Kidney (tissue), 14 donors: ENCODE measurements around the gene PDE3B. TPM values are rescaled to one million over a fixed set of nuclear protein-coding genes. Genes with fewer than 3 reads are reported as not detected.

Source experiments
- DNase-seq, 5 donors: peaks; one replicate each; pipeline ENCODE4 v3.0.0-alpha.2; 2013 to 2020
- FAIRE-seq: peaks from 2 replicates; lab custom pipeline; 2012; peaks lifted over from hg19 to GRCh38; lab: Jason Lieb, UNC
- H3K27ac ChIP-seq, 2 donors: one replicate each; pipeline ENCODE4 v1.7.0; 2013; ENCODE audit warnings: low read depth in 2 of 2, low read length in 2 of 2, inconsistent platforms in 1 of 2
- H3K27me3 ChIP-seq: one replicate; pipeline ENCODE4 v1.7.1; 2013; ENCODE audit warnings: low read length, inconsistent platforms; ENCODE audit not compliant: control insufficient read depth, insufficient read depth
- H3K36me3 ChIP-seq, 3 donors: one replicate each; pipeline versions ENCODE4 v1.7.0 to v1.7.1; 2013; ENCODE audit warnings: low read length in 3 of 3, control low read depth in 1 of 3, inconsistent platforms in 1 of 3; ENCODE audit not compliant: insufficient read depth in 3 of 3, control insufficient read depth in 2 of 3
- H3K4me1 ChIP-seq, 3 donors: one replicate each; pipeline versions ENCODE4 v1.7.0 to v1.7.1; 2013; ENCODE audit warnings: low read length in 3 of 3, inconsistent platforms in 1 of 3, low read depth in 1 of 3; ENCODE audit not compliant: control insufficient read depth in 2 of 3, insufficient read depth in 2 of 3
- H3K4me3 ChIP-seq, 3 donors: one replicate each; pipeline versions ENCODE4 v1.7.0 to v1.8.1; 2013; ENCODE audit warnings: low read length in 3 of 3, control low read depth in 1 of 3, inconsistent platforms in 1 of 3
- H3K9ac ChIP-seq, 3 donors: one replicate each; pipeline versions ENCODE4 v1.7.0 to v1.7.1; 2013; ENCODE audit warnings: low read length in 3 of 3, control low read depth in 1 of 3, inconsistent platforms in 1 of 3
- H3K9me3 ChIP-seq, 3 donors: one replicate each; pipeline versions ENCODE4 v1.7.0 to v1.7.1; 2013; ENCODE audit warnings: low read length in 3 of 3, control low read depth in 1 of 3, inconsistent platforms in 1 of 3; ENCODE audit not compliant: control insufficient read depth in 2 of 3, insufficient read depth in 1 of 3
- CTCF ChIP-seq: IDR thresholded peaks from 3 replicates; pipeline ENCODE4 v1.5.1; 2012; ENCODE audit warnings: mild to moderate bottlenecking, moderate library complexity, borderline replicate concordance; ENCODE audit not compliant: insufficient read depth; ENCODE audit errors: extremely low read depth
- intact Hi-C: fragments of 100-400 bp; cut with DNase I; formaldehyde crosslinking; loops from one replicate; pipeline ENCODE4 v1.11.1; 2022
- polyA plus RNA-seq: library from polyadenylated mRNA; stranded (reverse); fragments of 350-450 nt; fragmentation: Illumina TruSeq; extraction: RNeasy Lipid Tissue Mini Kit (QIAGEN cat#74804); gene quantifications from one replicate; pipeline ENCODE4 v1.2.3, GENCODE V29; 2014; ENCODE audit warnings: low read depth, low replicate concordance; ENCODE audit not compliant: insufficient read depth
- total RNA-seq: library from RNA; stranded (reverse); fragmentation: NEBNext Ultra II Directional; extraction: Animal tissue kit (Norgen Biotek cat#: 25700); gene quantifications from one replicate; pipeline ENCODE4 v1.2.1, GENCODE V29; 2021
- donor health status: control.
- donor health status: control.
- donor health status: control.
- donor health status: control.
- donor health status: control.
- donor health status: DM: yes; HTN: yes; CAD: no.
- donor health status: Normal renal cell carcinoma (clear cell type).

The PDE3B gene
- total and polyA plus RNA-seq, 2 donors from 2014 or later: 0.99 to 7.4 TPM

- no peak for TF ChIP-seq CTCF
- no peak overlapping the region for H3K9ac ChIP-seq
- no peaks in the 10 kb centered on the region for H3K9me3 ChIP-seq
- no peak for FAIRE-seq
- no peak overlapping the region for H3K4me3 ChIP-seq
- no peak overlapping the region for H3K27ac ChIP-seq
- intact Hi-C loops: no loop called here
- DNase-seq: no peak
- no peaks in the 10 kb centered on the region for H3K27me3 ChIP-seq
- H3K36me3 ChIP-seq: no peaks in the 10 kb centered on the region
- no peaks in the 10 kb centered on the region for H3K4me1 ChIP-seq
These were observed 7.5 kb upstream of the PDE3B start for GRCh38 chr11:14636119-14636518.

GRCh38 chr11:14637868-14638409 lies 5.7 kb upstream of the PDE3B start:
- H3K4me1 ChIP-seq: no peaks in the 10 kb centered on the region
- no peak for DNase-seq
- FAIRE-seq: no peak
- H3K4me3 ChIP-seq: no peak overlapping the region
- H3K27me3 ChIP-seq: no peaks in the 10 kb centered on the region
- intact Hi-C loops: no loop called here
- H3K9ac ChIP-seq: no peak overlapping the region
- H3K27ac ChIP-seq: no peak overlapping the region
- no peaks in the 10 kb centered on the region for H3K9me3 ChIP-seq
- TF ChIP-seq CTCF: no peak
- H3K36me3 ChIP-seq: no peaks in the 10 kb centered on the region

GRCh38 chr11:14638561-14638960 lies 5.0 kb upstream of the PDE3B start:
- FAIRE-seq (no peak), DNase-seq (no peak)

More at GRCh38 chr11:14638561-14638960, 5.0 kb upstream of the PDE3B start:
- intact Hi-C loops: no loop called here
- Histone ChIP-seq H3K4me3 (no peak overlapping the region), H3K27me3 (no peaks in the 10 kb centered on the region), H3K9ac (no peak overlapping the region), H3K27ac (no peak overlapping the region), H3K4me1 (no peaks in the 10 kb centered on the region), H3K36me3 (no peaks in the 10 kb centered on the region), H3K9me3 (no peaks in the 10 kb centered on the region)
- no peak for TF ChIP-seq CTCF
